Cortex of kidney (tissue), 1 donor: ENCODE results near the gene NDUFB3.

Source experiments
- DNase-seq: peaks from one replicate; lab custom pipeline; 2025; lab: John Stamatoyannopoulos, UW

NDUFB3 gene

GRCh38 chr2:201128933-201129505 lies 57.2 kb downstream of the NDUFB3 start:
- DNase-seq, result no peak

GRCh38 chr2:201130524-201131186 lies 58.9 kb downstream of the NDUFB3 start:
- DNase-seq, result no peak

- DNase-seq, result no peak
These were observed 60.7 kb downstream of the NDUFB3 start for GRCh38 chr2:201132518-201132917.
